Measurements from ENCODE around the gene CABCOCO1.

DNA sequence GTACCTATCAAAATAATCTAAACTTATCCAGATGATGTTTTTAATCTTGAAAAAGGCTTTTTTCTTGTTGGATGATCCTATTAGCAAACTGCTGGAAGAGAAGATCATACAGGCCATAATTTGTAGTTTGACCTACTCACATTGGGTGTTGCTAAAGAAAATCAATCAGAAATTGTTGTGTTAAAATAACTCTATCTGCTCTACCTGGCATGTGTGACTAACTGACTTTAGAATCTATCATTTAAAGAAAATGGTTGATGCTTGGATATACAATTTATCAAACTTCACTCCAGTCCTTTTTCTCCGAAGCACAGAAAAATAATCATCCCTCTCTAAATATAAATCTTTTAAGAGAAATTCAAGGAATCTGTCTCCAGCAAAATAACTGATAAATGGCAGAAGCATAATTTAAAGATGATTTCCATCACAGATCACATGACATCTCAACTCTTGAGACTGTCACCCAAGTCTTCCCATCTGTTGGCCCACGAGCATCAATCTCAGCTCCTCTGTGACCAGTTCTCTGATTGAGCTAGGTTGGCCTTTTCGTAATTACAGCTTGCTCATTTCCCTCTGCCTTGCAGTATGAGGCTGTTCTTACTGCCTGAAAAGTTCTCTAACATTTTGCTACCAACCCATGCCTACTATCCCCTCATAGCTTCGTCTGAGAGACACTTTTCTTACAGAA, 36.4 kb downstream of the CABCOCO1 start:
- TF ChIP-seq, protein P1, sequence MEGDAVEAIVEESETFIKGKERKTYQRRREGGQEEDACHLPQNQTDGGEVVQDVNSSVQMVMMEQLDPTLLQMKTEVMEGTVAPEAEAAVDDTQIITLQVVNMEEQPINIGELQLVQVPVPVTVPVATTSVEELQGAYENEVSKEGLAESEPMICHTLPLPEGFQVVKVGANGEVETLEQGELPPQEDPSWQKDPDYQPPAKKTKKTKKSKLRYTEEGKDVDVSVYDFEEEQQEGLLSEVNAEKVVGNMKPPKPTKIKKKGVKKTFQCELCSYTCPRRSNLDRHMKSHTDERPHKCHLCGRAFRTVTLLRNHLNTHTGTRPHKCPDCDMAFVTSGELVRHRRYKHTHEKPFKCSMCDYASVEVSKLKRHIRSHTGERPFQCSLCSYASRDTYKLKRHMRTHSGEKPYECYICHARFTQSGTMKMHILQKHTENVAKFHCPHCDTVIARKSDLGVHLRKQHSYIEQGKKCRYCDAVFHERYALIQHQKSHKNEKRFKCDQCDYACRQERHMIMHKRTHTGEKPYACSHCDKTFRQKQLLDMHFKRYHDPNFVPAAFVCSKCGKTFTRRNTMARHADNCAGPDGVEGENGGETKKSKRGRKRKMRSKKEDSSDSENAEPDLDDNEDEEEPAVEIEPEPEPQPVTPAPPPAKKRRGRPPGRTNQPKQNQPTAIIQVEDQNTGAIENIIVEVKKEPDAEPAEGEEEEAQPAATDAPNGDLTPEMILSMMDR (conservative IDR thresholded peaks at IDR 0.05) = no peak
- TF ChIP-seq ZFX (IDR thresholded peaks at IDR 0.05) = no peak
